Fibroblast of mammary gland (primary cell): ENCODE measurements around the gene NCBP1.
"Not testable (repeated sequence)": the region's sequence is repeated elsewhere in the genome, so short reads cannot be mapped to it uniquely, and the experiment has no call there.

Source experiments
- DNase-seq: peaks from one replicate; pipeline ENCODE4 v3.0.0-alpha.2; 2010; ENCODE audit warnings: low read depth
- H3K4me3 ChIP-seq: 2 replicates; pipeline ENCODE4 v1.5.1; 2011; ENCODE audit warnings: low read depth, mild to moderate bottlenecking, low read length, moderate library complexity; ENCODE audit not compliant: control insufficient read depth
- TF ChIP-seq, protein P1 (sequence below): conservative IDR thresholded peaks from 2 replicates; pipeline ENCODE4 v1.5.1; 2011; ENCODE audit warnings: low read depth, low read length, inconsistent platforms; ENCODE audit not compliant: control insufficient read depth, insufficient read depth

The NCBP1 gene

DNA sequence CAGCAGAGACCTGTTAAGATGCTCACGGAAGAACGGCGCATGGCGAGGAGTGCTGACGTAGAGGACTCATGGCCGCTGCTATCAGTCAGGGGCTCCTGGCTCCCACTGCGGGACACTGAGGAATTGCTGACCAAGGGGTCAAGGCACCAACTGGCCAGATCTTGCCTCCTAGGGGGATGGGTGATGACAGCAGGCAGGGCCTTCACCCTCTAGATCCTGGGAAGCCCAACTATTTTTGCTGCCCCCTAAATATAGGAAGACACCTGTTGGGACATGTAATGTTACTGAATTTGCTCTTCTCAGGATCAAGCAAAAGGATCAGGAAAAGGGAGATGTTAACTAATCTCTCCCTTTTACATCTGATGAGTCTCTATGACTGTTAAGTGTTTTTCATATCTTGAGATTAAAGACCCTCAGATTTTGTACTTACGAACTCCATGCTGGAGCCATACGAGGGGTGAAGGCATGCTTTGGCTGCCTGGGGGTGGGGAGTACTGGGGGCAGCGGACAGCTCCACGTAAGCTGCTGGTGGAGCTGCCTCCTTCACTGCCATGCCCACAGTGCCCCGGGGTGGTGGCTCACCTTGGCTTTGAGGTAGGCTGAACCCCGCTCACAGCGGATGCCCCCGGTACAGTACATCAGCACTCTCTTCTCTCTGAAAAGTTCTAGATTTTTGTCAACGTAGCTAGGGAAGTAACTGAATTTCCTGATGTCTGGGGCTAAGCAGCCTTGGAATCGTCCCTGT is 28.5 kb upstream of the NCBP1 start:
- no peak for DNase-seq
- TF ChIP-seq, protein P1, sequence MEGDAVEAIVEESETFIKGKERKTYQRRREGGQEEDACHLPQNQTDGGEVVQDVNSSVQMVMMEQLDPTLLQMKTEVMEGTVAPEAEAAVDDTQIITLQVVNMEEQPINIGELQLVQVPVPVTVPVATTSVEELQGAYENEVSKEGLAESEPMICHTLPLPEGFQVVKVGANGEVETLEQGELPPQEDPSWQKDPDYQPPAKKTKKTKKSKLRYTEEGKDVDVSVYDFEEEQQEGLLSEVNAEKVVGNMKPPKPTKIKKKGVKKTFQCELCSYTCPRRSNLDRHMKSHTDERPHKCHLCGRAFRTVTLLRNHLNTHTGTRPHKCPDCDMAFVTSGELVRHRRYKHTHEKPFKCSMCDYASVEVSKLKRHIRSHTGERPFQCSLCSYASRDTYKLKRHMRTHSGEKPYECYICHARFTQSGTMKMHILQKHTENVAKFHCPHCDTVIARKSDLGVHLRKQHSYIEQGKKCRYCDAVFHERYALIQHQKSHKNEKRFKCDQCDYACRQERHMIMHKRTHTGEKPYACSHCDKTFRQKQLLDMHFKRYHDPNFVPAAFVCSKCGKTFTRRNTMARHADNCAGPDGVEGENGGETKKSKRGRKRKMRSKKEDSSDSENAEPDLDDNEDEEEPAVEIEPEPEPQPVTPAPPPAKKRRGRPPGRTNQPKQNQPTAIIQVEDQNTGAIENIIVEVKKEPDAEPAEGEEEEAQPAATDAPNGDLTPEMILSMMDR = no peak
- no peak overlapping the region for H3K4me3 ChIP-seq

DNA sequence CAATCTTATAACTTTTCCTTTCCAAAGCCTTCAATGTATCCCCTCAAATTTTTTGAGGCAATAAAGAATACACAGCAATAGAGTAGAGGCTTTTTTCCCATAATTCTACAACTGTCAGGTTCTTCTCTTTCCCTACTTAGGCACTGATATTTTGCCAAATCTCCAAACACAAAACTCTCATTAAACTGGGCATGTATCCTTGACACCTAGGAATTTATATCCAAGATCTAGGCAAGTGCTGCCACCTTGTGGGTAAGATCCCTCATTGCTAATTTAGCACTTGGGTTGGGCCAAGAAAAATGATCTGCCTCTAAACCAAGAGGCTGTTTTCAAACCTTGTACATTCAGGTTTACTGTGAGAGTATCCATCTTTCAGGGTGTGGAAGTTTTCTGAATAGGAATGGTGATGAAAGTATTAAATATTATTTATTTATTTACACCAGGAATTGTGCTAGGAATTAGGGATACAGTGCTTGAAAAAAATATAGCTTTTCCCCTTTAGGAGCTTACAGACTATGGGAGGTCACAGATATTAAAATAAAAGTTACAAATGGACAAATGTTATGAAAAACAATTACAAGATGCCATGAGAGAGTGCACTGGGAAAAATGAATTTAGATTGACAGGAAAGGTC is 18.1 kb upstream of the NCBP1 start:
- H3K4me3 ChIP-seq = no peak overlapping the region
- DNase-seq = peak; percentile 63
- TF ChIP-seq, protein P1 = peak; percentile 89

DNA sequence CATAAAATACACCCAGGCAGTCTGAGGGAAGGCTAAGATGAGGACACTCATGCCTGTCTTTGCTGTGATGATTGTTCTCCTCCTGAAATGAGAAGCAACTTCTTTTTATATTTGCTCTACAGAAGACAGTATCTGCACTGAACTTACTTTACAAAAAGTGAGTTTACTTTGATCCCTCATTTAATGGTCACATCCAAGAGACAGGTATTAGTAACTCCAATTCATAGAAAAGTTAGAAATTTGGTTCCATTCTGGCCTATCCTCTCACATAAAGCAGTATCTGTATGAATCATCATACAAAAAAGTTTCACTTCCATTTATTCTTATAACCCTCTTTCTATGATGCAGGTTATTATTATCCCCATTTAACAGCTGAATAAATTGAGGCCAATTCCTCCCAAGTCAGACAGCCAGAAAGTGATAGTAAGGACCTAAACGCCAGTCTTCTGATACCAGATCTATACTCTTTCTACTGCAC is 15.6 kb upstream of the NCBP1 start:
- TF ChIP-seq, protein P1 = no peak
- no peak overlapping the region for H3K4me3 ChIP-seq
- no peak for DNase-seq

DNA sequence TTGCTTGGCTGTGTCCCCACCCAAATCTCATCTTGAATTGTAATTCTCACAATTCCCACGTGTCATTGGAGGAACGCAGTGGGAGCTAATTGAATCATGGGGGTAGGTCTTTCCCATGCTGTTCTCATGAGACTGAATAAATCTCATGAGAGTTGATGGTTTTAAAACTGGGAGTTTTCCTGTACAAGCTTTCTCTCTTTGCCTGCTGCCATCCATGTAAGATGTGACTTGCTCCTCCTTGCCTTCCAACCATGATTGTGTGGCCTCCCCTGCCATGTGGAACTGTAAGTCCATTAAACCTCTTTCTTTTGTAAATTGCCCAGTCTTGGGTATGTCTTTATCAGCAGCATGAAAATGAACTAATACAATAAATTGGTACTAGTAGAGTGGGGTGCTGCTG is 13.6 kb upstream of the NCBP1 start:
- H3K4me3 ChIP-seq, DNase-seq: not testable (repeated sequence)

DNA sequence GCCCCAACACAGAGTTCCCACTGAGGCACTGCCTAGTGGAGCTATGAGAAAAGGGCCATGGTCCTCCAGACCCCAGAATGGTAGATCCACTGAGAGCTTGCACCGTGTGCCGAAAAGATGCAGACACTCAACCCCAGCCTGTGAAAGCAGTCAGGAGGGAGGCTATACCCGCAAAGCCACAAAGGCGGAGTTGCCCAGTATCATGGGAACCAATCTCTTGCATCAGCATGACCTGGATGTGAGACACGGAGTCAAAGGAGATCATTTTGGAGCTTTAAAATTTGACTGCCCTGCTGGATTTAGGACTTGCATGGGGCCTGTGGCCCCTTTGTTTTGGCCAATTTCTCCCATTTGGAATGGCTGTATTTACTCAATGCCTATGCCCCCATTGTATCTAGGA is 11.1 kb upstream of the NCBP1 start:
- not testable (repeated sequence) for DNase-seq, H3K4me3 ChIP-seq

DNA sequence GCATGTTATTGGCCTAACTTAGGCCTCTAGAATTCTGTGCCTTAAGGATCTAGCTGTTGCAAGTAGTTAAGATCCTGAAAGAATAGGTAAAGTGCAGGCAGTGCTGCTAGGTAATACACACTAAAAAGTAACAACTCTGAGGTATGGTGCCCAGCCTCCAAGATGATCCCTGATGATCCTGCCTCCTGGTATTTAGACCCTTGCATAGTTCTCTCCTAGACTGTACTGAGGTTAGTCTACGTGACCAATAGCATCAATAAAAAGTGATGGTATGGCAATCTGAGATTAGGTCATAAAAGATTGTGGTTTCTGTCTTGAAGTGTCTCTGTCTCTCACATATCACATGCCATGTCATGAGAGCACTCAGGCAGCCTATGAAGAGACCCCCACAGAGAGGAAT is 9.7 kb upstream of the NCBP1 start:
- H3K4me3 ChIP-seq = no peak overlapping the region
- TF ChIP-seq, protein P1 = no peak
- no peak for DNase-seq

DNA sequence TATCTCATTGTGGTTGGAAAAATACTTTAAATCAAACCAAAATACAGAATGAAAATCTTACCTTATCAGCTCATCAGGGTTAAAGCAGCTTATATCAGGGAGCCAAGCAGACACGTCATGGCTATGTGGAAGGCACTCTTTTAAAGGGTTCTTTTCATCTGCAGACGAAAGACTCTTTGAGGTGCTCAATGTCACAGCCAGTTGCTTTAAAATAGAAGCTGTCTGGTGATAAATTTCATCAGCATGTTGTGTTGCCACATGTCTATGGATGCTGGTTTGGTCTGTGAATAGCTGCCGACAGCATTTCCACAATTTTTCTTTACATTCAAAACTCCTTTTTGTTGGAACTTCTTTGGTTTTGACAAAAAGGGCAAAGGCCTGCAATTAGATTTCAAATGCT is 8.0 kb upstream of the NCBP1 start:
- H3K4me3 ChIP-seq = no peak overlapping the region
- DNase-seq = no peak

More for the DNA sequence above, 8.0 kb upstream of the NCBP1 start:
- TF ChIP-seq, protein P1 = no peak
